ENCODE results near the gene DIO1. TPM values are rescaled to one million over a fixed set of nuclear protein-coding genes. Genes with fewer than 3 reads are reported as not detected.

The DIO1 gene
- total RNA-seq, 1 experiment from 2014 or later: 0.27 TPM

DNA sequence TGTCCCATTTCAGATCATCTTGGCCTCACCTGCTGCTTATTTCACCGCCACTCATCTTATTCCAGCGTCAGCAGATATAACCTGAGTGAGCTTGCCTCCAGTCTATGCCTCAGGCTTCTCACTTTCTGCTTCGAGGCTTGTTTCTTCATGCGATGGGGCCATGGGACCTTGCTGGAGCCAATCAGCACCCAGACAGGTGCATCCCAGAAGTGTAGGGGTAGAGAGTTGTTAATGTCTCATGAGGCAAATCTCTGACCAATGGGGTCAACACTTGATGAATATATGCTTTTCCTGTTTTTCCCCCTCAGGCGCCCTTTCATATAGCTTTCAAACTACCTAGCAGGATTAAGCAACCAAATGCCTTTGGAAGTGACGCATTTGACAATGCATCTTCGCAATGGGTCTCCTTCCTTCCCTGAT is 3.5 kb upstream of the DIO1 start:
- in situ Hi-C loops (cut with HindIII; ENCODE audit: low pct_unique_long_range_greater_than_20kb, low sequenced_read_pairs): no loop called here
- DNase-seq (ENCODE audit: low read depth): no peak

DNA sequence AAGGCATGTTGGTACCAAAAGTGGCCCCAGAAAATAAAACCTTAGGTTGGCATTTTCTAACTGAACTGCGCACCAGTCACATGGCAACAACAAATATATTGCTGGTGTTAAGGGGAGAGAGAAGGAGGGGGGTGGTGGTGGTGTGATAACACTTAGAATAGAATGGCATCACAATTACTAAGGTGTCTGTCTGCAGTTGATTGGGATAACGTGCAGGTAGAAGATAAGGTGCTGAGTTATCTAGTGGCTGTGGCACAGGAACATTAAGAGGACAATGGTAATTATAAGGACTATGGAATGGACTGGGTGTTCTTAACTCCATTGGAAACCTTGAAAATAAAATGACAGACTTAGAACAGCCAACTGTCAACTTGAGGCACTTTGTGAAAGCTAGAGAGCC is 3.0 kb upstream of the DIO1 start:
- in situ Hi-C loops (cut with HindIII; ENCODE audit: low pct_unique_long_range_greater_than_20kb, low sequenced_read_pairs): no loop called here

DNA sequence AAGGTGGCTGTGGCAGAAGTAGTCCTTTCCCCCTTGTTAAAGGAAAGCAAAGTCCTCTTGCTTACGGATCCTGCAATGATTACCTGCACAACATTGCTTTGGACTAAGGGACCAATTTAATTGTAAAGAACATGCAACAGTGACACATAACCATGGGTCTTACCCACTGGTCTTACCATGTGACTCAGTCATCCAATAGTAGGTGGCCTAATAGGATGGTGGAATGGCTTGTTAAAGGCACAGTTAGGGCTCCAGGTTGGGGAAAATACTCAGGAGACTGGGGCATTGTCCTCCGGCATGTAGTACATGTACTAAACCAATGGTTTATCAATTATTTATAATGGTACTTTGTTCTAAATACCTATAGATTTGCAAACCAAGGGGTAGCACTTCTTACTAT is 2.3 kb upstream of the DIO1 start:
- DNase-seq (ENCODE audit: low read depth): no peak
- in situ Hi-C loops (cut with HindIII; ENCODE audit: low pct_unique_long_range_greater_than_20kb, low sequenced_read_pairs): no loop called here

More for the DNA sequence above, 3.0 kb upstream of the DIO1 start:
- DNase-seq (ENCODE audit: low read depth): no peak

DNA sequence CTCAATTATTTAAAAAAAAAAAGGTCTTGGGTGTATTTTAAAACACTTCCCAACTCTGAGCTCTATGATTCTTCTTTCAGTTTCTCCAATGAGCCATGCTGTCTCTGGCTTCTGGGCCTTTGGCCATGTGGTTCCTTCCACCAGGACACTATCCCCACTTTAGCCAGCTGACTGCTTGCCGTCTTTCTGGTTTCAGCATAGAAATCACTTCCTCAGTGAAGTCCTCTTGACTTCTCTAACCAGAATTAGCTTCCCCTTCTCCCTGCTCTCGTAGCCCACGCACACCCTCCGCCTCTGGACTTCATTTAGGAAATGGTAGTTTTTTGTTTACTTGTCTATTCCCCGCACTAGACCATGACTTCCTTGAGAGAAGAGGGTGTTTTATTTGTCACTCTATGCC is 1.1 kb upstream of the DIO1 start:
- no peak for DNase-seq (ENCODE audit: low read depth)
- in situ Hi-C loops (cut with HindIII; ENCODE audit: low pct_unique_long_range_greater_than_20kb, low sequenced_read_pairs): no loop called here

DNA sequence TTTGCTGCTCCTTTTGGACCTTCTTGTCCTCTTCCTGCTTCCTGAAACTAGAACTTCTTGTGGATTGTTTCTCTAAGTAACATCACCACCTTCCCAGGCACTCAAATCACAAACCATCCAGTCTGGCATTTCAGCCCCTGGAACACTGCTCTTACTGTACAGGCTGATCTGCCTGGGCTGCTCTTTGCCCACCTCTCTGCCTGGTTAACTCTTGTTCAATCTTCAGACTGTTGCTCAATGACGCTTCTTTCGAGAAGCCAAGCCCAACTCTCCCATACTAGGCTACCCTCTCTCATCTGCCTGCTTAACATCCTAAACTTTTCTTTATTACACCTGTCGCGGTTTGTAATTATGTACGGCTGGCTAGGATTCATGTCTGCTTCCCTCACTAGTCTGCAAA is 657 bp downstream of the DIO1 start:
- no peak for DNase-seq (ENCODE audit: low read depth)
- in situ Hi-C loops (cut with HindIII; ENCODE audit: low pct_unique_long_range_greater_than_20kb, low sequenced_read_pairs): no loop called here

DNA sequence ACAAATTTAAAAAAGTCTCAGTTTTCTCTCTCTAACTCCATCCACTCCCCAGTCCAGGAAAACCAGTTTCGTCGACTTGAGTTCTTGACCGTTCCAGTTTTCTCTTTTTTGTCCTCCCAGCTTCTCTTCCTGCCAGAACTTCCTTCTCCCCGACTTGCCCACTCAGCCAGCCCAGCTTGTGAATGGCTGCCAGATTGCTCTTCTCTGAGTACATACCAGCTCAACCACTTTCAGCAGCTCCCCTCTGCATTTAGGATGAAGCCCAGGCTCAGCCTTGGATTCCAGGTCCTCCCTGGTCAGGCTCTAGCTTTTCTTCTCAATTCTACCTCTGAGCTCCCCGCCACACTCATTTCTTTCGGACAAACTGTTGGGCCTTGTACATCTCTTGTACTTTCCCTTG is 1.4 kb downstream of the DIO1 start:
- DNase-seq (ENCODE audit: low read depth): no peak
- in situ Hi-C loops (cut with HindIII; ENCODE audit: low pct_unique_long_range_greater_than_20kb, low sequenced_read_pairs): no loop called here

DNA sequence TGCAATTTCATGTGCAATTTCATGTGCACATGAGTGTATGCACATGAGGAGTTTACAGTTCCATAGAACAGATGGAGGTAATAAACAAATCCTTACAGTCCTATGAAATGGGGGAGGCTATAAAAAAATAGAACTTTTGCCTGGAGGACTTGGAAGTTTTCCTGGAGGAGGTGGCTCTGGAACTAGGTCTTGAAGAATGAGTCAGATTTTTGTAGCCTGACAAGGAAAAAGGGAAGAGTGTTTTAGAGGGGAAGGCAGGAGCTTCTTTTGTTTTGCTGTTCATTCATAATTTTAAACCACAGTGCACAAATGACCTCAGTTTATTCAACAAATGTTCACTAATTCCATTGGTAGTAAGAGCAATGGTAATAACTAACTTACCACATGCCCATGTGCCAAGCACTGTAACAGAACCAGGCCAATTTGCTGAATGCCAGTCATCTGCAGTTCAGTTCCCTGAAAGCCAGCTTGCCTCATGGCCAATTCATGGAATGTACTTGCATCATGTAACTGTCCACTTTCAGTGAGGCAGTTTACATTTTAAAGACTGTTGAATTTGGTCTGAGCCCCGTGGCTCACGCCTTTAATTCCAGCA is 2.7 kb downstream of the DIO1 start:
- in situ Hi-C loops (cut with HindIII; ENCODE audit: low pct_unique_long_range_greater_than_20kb, low sequenced_read_pairs): no loop called here
- peak; percentile 90 for DNase-seq (ENCODE audit: low read depth)

DNA sequence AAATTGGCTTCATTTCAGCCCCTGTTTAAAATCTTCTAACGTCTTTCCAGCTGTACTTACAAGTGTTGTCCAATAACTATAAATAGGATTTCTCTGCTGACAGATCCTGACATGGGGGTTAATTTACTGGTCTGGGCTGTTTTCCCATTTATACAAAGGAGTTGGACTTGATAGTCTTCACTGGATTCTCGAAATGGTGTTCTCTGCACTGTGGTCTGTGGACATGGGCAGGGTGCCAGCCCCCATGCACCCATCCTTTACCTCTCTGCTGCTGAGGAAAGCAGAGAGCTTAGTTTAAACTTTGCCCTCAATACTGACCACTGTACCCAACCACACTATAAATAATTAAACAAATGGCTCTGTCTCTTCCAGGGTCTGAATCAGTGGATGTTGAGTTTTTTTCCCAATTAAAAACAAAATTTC is 5.2 kb downstream of the DIO1 start:
- in situ Hi-C loops (cut with HindIII; ENCODE audit: low pct_unique_long_range_greater_than_20kb, low sequenced_read_pairs): no loop called here
- DNase-seq (ENCODE audit: low read depth): peak; percentile 90

DNA sequence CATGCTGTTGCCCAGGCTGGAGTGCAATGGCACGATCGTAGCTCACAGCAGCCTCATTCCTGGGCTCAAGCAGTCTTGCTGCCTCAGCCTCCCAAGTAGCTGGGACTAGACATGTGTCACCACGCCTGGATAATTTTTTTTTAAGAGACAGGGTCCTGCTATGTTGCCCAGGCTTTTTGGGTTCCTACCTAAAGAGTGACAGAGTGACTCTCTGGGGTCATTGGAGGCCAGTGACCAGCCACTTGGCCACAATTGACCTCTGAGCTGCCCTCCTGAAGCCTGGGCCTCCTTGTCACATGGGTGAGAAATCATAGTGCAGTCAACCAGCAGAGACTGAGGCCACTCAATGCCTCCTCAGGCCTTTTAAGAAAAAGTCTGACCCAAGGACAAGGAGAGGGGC is 5.7 kb downstream of the DIO1 start:
- in situ Hi-C loops (cut with HindIII; ENCODE audit: low pct_unique_long_range_greater_than_20kb, low sequenced_read_pairs): no loop called here
- no peak for DNase-seq (ENCODE audit: low read depth)

DNA sequence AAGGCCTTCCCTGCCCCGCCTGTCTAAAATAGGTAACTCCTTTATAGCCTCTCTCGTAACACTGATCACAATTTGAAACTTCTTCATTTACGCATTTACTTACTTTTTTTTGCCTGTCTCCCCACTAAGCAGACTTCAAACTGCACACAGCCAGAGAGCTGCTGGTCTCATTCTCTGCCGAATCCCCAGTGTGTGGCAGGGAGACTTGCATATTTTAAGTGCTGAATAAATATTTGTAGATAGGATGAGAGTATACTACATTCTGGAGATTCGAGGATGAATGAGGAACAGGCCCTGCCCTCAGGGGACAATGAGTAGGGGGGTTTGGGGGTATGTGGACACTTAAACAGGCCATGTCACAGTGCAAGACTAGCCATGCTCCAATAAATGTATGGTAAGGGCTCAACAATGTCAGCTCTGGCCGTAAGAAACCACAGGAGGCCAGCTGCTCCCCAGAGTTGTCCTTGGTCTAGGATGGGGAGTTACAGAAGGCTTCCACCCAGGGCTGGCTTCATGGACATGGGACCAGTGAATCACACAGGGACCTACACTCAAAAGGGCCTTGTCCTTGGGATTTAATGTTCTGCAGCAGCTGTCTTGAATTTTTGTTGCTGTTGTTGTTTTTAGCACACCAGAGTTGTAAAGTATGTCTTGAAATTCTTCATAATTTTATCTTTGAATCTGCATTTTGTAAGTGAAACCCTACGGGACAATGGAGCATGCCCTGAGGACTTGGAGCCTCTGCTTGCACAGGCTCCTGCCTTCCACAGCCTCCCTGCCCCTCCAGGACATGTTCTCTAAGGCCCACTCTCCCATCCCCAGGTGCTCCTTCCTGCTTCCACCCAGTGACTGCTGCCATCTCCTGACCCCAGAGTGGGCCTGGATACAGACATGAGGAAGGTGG is 8.5 kb downstream of the DIO1 start:
- in situ Hi-C loops (cut with HindIII; ENCODE audit: low pct_unique_long_range_greater_than_20kb, low sequenced_read_pairs): no loop called here

DNA sequence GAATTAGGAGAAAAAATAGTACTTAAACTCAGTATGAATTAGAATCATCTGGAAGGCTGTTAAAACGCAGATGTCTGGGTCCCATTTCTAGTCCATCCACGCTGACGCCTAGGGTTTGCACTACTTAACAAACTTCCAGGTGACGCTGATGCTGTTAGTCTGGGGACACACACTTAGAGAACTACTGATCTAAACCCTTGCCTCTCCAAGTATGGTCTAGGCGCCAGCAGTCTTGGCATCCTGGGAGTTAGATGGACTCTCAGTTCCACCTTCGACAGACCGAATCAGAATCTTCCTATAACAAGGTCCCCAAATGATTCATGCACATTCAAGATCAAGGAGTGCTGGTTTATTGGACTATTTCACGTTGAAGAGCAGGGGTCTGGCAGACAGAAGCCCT is 11.5 kb downstream of the DIO1 start:
- in situ Hi-C loops (cut with HindIII; ENCODE audit: low pct_unique_long_range_greater_than_20kb, low sequenced_read_pairs): no loop called here
- DNase-seq (ENCODE audit: low read depth): no peak

More for the DNA sequence above, 8.5 kb downstream of the DIO1 start:
- DNase-seq (ENCODE audit: low read depth): no peak

DNA sequence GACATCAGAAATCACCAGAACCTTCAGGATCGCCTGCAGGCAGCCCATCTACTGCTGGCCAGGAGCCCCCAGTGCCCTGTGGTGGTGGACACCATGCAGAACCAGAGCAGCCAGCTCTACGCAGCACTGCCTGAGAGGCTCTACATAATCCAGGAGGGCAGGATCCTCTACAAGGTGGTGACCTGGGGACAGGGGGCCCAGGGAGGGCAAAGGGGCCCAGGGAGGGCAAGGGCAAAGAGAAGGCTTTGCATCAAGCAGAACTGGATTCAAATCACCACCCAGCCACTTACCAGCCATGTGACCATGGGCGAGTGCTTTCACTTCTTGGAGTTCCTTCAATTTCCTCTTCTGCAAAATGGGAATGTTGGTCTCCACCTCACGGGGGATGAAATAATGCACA is 12.1 kb downstream of the DIO1 start:
- in situ Hi-C loops (cut with HindIII; ENCODE audit: low pct_unique_long_range_greater_than_20kb, low sequenced_read_pairs): no loop called here

DNA sequence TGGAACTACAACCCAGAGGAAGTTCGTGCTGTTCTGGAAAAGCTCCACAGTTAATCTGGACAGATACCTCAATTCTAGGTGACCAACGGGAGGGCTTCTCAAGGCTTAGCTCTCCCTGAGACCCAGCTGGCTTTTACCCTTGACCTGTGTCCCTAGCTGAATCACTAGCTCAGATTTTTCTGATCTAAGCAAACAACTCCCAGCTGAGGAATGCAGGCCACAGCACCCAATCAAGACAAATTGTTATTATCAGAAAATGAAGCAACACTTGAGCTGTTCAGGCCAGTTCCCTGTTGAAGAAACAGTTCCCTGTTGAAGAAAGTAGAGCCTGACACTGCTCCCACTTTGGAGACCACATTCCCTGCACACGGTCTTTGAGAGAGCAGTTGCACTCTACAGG is 16.0 kb downstream of the DIO1 start:
- in situ Hi-C loops (cut with HindIII; ENCODE audit: low pct_unique_long_range_greater_than_20kb, low sequenced_read_pairs): no loop called here
- DNase-seq (ENCODE audit: low read depth): no peak

More for the DNA sequence above, 12.1 kb downstream of the DIO1 start:
- no peak for DNase-seq (ENCODE audit: low read depth)

DNA sequence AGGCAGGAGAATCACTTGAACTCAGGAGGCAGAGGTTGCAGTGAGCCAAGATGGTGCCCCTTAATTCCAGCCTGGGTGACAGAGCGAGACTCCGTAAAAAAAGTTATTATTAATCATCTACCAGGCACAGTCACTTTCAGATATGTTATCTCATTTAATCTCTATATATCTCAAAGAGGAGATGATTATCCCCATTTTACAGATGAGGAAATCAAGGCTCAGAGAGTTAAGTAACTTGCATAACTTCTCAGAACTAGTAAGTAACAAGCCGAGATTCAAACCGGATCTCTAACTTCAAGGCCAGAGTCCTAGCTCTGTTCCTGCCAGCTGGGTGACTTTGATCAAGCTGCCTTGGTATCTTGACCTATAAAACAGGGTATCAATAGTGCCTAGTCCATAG is 17.5 kb downstream of the DIO1 start:
- in situ Hi-C loops (cut with HindIII; ENCODE audit: low pct_unique_long_range_greater_than_20kb, low sequenced_read_pairs): no loop called here

DNA sequence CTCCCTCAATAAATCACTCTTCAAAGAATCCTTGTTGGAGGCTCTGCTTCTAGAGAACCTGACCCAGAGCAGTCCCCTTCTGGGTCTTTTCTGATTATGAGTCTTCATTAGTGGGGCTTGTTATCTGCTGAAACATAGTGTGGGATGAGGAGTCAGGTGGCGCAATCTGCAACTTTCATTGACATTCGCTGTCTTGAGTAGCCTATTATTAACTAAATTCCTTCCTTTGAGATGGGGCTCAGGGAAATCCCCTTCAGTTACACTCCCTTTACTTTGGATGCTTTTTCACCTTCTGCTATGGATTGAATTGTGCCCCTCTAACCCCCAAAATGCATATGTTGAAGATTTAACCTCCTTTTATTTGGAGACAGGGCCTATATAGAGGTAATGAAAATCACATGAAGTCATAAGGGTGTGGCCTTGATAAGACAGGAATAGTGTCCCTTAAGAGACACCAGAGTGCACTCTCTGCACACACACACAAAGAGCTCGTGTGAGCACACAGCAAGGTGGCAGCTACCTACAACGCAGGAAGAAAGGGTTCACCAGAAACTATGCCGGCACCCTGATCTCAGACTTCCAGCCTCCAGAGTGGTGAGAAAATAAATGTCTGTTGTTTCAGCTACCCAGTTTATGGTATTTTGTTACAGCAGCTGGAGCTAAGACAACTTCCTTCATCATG is 19.5 kb downstream of the DIO1 start:
- in situ Hi-C loops (cut with HindIII; ENCODE audit: low pct_unique_long_range_greater_than_20kb, low sequenced_read_pairs): no loop called here
- DNase-seq (ENCODE audit: low read depth): no peak

More for the DNA sequence above, 17.5 kb downstream of the DIO1 start:
- DNase-seq (ENCODE audit: low read depth): no peak

DNA sequence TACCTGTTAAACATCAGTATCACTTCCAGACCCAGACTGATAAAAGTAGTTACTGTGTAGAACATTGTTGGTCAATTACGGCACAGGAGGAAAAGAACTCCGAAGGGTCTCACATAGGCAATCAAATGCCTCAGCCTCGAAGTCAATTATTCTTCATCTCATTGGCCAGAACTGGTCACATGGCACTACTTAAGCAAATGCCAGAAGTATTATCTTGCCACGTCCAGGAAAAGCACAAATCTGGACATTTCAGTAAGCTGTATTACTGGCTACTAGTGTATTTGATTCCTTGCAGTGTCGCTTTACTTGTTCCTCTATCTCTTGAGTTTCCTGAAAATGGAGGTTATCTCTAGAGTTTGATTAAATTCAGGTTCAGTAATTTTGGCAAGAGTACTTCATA is 24.4 kb downstream of the DIO1 start:
- DNase-seq (ENCODE audit: low read depth): no peak
- in situ Hi-C loops (cut with HindIII; ENCODE audit: low pct_unique_long_range_greater_than_20kb, low sequenced_read_pairs): no loop called here

DNA sequence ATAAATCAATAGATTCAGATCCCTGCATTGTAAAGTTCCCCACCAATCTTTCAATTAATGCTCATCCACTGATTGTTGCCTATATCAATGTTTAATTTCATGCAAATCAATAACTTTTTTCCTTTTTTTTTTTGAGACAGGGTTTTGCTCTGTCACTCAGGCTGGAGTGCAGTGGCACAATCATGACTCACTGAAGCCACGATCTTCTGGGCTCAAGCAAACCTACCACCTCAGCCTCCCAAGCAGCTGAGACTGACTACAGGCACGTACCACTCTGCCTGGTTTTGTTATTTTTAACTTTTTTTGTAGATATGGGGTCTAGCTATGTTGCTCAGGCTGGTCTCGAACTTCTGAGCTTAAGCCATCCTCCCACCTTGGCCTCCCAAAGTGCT is 25.7 kb downstream of the DIO1 start:
- peak; percentile 34 for DNase-seq (ENCODE audit: low read depth)

DNA sequence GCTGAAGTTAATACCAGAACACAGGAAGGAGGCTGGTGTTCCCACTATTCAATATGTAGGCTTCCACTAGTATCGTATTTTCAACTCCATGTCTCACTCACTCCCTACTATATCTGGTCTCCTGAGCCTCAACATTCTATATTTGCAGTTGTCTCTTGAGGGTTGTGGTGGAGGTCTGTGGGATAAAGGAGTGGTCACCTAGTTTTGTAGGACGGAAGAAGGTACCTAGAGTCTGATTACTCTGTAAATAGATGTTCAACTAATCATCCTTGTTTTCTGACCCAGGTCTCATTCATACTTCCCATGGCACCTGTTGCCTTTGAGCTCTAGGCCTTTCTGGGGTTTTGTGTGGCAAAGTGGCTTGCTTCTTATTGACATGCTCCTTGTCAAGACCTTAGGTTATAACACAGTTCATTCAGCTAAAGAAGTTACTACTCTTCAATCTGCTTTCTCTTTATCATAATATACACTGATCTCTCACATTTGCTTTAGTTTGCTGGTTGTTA is 33.4 kb downstream of the DIO1 start:
- no peak for DNase-seq (ENCODE audit: low read depth)
- in situ Hi-C loops (cut with HindIII; ENCODE audit: low pct_unique_long_range_greater_than_20kb, low sequenced_read_pairs): no loop called here

More for the DNA sequence above, 25.7 kb downstream of the DIO1 start:
- in situ Hi-C loops (cut with HindIII; ENCODE audit: low pct_unique_long_range_greater_than_20kb, low sequenced_read_pairs): no loop called here

Data from Caki2 (cell line).